ENCODE data around the gene C17orf100. TPM values are rescaled to one million over a fixed set of nuclear protein-coding genes. Genes with fewer than 3 reads are reported as not detected.

The C17orf100 gene
- total RNA-seq, 1 donor from 2014 or later: 1.7 TPM

- Mint-ChIP-seq H3K36me3 (ENCODE audit: low read depth) (no peaks in the 10 kb centered on the region), H3K9me3 (no peaks in the 10 kb centered on the region), H3K4me3 (no peak overlapping the region), H3K27me3 (ENCODE audit: insufficient read depth) (peaks cover 33% of the 10 kb centered on the region), H3K27ac (no peak overlapping the region), H3K4me1 (ENCODE audit: low read depth) (peaks cover 4% of the 10 kb centered on the region)
- intact Hi-C loops (cut with micrococcal nuclease): no loop called here
- DNase-seq (ENCODE audit: low spot score): no peak
Measured at GRCh38 chr17:6677158-6677831, 25.7 kb downstream of the C17orf100 start.

- Mint-ChIP-seq H3K4me1 (ENCODE audit: low read depth) (peaks cover 4% of the 10 kb centered on the region), H3K4me3 (no peak overlapping the region), H3K27ac (no peak overlapping the region), H3K36me3 (ENCODE audit: low read depth) (no peaks in the 10 kb centered on the region), H3K27me3 (ENCODE audit: insufficient read depth) (peaks cover 33% of the 10 kb centered on the region), H3K9me3 (no peaks in the 10 kb centered on the region)
- intact Hi-C loops (cut with micrococcal nuclease): no loop called here
- no peak for DNase-seq (ENCODE audit: low spot score)
Measured at GRCh38 chr17:6677946-6678345, 26.4 kb downstream of the C17orf100 start.

DNA sequence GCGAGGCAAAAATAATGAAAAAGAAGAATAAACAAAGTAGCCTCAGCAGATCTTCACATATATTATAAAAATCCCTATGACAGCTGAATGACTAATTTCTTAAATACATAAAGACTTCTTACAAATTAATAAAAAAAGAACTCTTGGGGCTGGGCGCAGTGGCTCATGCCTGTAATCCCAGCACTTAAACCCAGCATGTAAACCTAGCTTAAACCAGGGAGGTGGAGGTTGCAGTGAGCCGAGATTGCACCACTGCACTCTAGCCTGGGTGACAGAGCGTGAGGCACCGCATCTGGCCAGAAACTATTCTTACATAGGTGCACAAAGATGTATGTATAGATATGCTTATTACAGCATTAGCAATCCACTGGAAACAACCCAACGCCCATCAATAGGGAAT lies 27.7 kb downstream of the C17orf100 start:
- DNase-seq (ENCODE audit: low spot score): no peak
- H3K36me3 Mint-ChIP-seq (ENCODE audit: low read depth): no peaks in the 10 kb centered on the region
- H3K4me1 Mint-ChIP-seq (ENCODE audit: low read depth): peaks cover 4% of the 10 kb centered on the region
- H3K27ac Mint-ChIP-seq: no peak overlapping the region
- H3K27me3 Mint-ChIP-seq (ENCODE audit: insufficient read depth): peaks cover 33% of the 10 kb centered on the region
- intact Hi-C loops (cut with micrococcal nuclease): no loop called here
- H3K4me3 Mint-ChIP-seq: no peak overlapping the region
- H3K9me3 Mint-ChIP-seq: no peaks in the 10 kb centered on the region

GRCh38 chr17:6681176-6681575 lies 29.6 kb downstream of the C17orf100 start:
- Mint-ChIP-seq H3K27me3 (ENCODE audit: insufficient read depth) (peaks cover 27% of the 10 kb centered on the region), H3K36me3 (ENCODE audit: low read depth) (no peaks in the 10 kb centered on the region), H3K9me3 (no peaks in the 10 kb centered on the region), H3K27ac (no peak overlapping the region), H3K4me3 (no peak overlapping the region), H3K4me1 (ENCODE audit: low read depth) (peaks cover 4% of the 10 kb centered on the region)
- no peak for DNase-seq (ENCODE audit: low spot score)
- intact Hi-C loops (cut with micrococcal nuclease): no loop called here

- Mint-ChIP-seq H3K27me3 (ENCODE audit: insufficient read depth) (peaks cover 27% of the 10 kb centered on the region), H3K4me3 (no peak overlapping the region), H3K9me3 (no peaks in the 10 kb centered on the region), H3K4me1 (ENCODE audit: low read depth) (peaks cover 4% of the 10 kb centered on the region), H3K27ac (no peak overlapping the region), H3K36me3 (ENCODE audit: low read depth) (no peaks in the 10 kb centered on the region)
- no peak for DNase-seq (ENCODE audit: low spot score)
- intact Hi-C loops (cut with micrococcal nuclease): no loop called here
Measured at GRCh38 chr17:6681671-6682070, 30.1 kb downstream of the C17orf100 start.

DNA sequence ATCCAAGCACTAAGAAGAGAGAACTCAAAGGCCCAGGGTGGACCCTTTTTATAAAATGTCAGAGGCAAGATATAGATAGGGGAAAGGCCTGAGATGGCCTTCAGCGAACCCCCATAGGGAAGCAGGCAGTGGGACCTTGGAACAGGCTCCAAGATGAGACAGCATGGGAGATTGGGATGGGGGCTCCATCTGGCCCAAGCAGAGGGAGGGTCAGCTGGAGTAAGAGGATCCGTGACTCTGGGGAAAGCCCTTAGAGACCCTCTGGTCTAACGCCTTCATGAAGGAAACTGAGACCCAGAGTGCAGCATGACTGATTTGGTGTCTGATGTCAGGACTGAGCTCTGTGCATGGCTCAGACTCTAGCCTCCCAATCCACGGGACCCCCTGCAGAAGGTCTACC lies 30.8 kb downstream of the C17orf100 start:
- Mint-ChIP-seq H3K27ac (no peak overlapping the region), H3K27me3 (ENCODE audit: insufficient read depth) (peaks cover 25% of the 10 kb centered on the region), H3K9me3 (no peaks in the 10 kb centered on the region), H3K36me3 (ENCODE audit: low read depth) (no peaks in the 10 kb centered on the region), H3K4me3 (no peak overlapping the region), H3K4me1 (ENCODE audit: low read depth) (peaks cover 4% of the 10 kb centered on the region)
- intact Hi-C loops (cut with micrococcal nuclease): no loop called here
- no peak for DNase-seq (ENCODE audit: low spot score)

DNA sequence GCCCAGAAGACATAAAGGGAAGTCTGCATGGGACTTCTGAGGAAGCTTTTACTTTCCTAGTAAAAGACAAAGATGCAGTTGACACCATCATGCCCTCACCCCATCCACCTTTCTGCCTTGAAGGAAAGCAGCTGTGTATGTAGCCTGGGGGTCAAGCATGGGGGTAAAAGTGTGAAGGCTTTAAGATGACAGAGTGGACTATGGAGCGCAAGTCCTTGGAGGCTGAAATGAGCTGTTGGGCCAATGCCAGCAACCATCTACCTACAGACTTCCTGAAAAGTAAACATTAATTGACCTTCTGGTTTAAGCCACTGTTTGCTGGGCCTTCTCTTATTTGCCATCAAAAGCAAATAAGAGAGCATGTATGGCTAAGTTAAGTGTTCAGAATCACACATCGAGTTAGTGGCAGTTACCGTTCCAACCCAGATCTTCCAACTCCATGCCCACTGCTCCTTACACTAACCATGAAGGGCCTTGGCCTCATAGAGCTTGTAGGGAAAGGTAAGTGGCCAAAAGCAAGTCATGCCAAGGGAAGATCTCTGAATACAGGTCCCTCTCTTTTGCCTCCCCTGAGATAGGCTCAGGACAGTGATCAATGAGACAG lies 31.6 kb downstream of the C17orf100 start:
- no peaks in the 10 kb centered on the region for H3K9me3 Mint-ChIP-seq
- H3K27ac Mint-ChIP-seq: no peak overlapping the region
- no peak overlapping the region for H3K4me3 Mint-ChIP-seq
- no peaks in the 10 kb centered on the region for H3K4me1 Mint-ChIP-seq (ENCODE audit: low read depth)
- H3K36me3 Mint-ChIP-seq (ENCODE audit: low read depth): no peaks in the 10 kb centered on the region
- H3K27me3 Mint-ChIP-seq (ENCODE audit: insufficient read depth): peaks cover 17% of the 10 kb centered on the region
- no peak for DNase-seq (ENCODE audit: low spot score)
- intact Hi-C loops (cut with micrococcal nuclease): no loop called here

GRCh38 chr17:6683730-6684459 lies 32.3 kb downstream of the C17orf100 start:
- DNase-seq (ENCODE audit: low spot score): no peak
- Mint-ChIP-seq H3K4me1 (ENCODE audit: low read depth) (no peaks in the 10 kb centered on the region), H3K27me3 (ENCODE audit: insufficient read depth) (peaks cover 12% of the 10 kb centered on the region), H3K36me3 (ENCODE audit: low read depth) (no peaks in the 10 kb centered on the region), H3K27ac (no peak overlapping the region), H3K4me3 (no peak overlapping the region), H3K9me3 (no peaks in the 10 kb centered on the region)
- intact Hi-C loops (cut with micrococcal nuclease): no loop called here

DNA sequence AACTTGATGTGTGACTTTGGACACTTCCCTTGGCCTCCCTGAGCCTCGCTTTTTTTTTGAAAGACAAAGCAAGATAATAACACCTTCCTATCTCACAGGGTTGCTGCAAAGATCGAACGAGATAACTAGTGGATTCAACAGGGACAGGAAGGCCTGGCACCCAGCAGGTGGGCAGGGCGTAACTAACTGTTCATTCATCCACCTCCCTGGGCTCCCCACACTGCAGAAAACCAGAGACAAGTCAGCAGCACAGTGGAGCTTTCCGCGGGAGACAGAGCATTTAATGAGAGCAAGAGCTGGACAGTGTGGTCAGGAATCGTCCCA lies 32.9 kb downstream of the C17orf100 start:
- Mint-ChIP-seq H3K4me3 (no peak overlapping the region), H3K9me3 (no peaks in the 10 kb centered on the region), H3K36me3 (ENCODE audit: low read depth) (no peaks in the 10 kb centered on the region), H3K27me3 (ENCODE audit: insufficient read depth) (peaks cover 8% of the 10 kb centered on the region), H3K4me1 (ENCODE audit: low read depth) (no peaks in the 10 kb centered on the region), H3K27ac (no peak overlapping the region)
- no peak for DNase-seq (ENCODE audit: low spot score)
- intact Hi-C loops (cut with micrococcal nuclease): no loop called here

GRCh38 chr17:6684881-6685767 lies 33.6 kb downstream of the C17orf100 start:
- Mint-ChIP-seq H3K36me3 (ENCODE audit: low read depth) (no peaks in the 10 kb centered on the region), H3K4me1 (ENCODE audit: low read depth) (no peaks in the 10 kb centered on the region), H3K4me3 (no peak overlapping the region), H3K27me3 (ENCODE audit: insufficient read depth) (peaks cover 4% of the 10 kb centered on the region), H3K27ac (no peak overlapping the region), H3K9me3 (no peaks in the 10 kb centered on the region)
- no peak for DNase-seq (ENCODE audit: low spot score)
- intact Hi-C loops (cut with micrococcal nuclease): no loop called here

DNA sequence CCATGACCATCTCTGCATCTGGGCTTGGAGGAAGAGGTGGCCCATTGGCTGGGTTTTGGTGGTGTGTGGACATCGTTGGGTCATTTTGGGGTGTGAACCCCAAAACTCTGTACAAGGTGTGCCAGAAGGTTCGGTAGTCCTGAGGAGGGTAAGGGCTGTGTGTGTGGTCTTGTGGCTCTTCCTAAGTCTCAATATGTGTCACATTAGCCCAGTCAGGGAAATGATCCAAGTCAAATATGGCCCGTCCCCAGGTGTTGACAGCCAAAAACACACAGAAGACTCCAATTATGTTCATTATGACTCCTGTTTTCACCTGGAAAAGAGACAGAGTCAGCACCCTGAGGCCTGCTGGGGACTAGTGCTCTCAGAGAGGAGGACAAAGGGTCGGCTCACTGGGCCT lies 34.5 kb downstream of the C17orf100 start:
- Mint-ChIP-seq H3K27me3 (ENCODE audit: insufficient read depth) (peaks cover 3% of the 10 kb centered on the region), H3K4me3 (no peak overlapping the region), H3K4me1 (ENCODE audit: low read depth) (no peaks in the 10 kb centered on the region), H3K36me3 (ENCODE audit: low read depth) (no peaks in the 10 kb centered on the region), H3K27ac (no peak overlapping the region), H3K9me3 (no peaks in the 10 kb centered on the region)
- DNase-seq (ENCODE audit: low spot score): no peak
- intact Hi-C loops (cut with micrococcal nuclease): no loop called here

DNA sequence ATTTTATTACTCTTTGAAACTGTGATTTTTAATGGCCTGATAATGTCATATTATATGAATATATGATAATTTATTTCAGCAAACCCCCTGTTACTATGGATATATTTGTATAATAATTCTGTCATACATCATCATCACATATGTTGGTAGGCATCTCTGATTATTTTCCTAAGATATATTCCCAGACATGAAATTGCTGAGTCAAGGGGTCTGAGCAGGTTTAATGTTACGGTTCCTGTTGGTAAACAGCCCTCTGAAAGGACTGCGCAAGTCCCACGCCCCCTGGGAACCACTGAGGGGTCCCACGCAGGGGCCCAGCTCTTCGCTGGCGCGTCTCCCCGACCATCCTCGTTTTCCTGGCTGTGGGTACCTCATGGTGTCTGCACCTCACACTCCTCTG lies 37.4 kb downstream of the C17orf100 start:
- Mint-ChIP-seq H3K4me1 (ENCODE audit: low read depth) (no peaks in the 10 kb centered on the region), H3K9me3 (no peaks in the 10 kb centered on the region), H3K27ac (no peak overlapping the region), H3K4me3 (no peak overlapping the region), H3K27me3 (ENCODE audit: insufficient read depth) (peaks cover 12% of the 10 kb centered on the region), H3K36me3 (ENCODE audit: low read depth) (no peaks in the 10 kb centered on the region)
- DNase-seq (ENCODE audit: low spot score): no peak
- intact Hi-C loops (cut with micrococcal nuclease): no loop called here

GRCh38 chr17:6690641-6691040 lies 39.1 kb downstream of the C17orf100 start:
- H3K36me3 Mint-ChIP-seq (ENCODE audit: low read depth): no peaks in the 10 kb centered on the region
- DNase-seq (ENCODE audit: low spot score): no peak
- H3K27ac Mint-ChIP-seq: no peak overlapping the region
- H3K9me3 Mint-ChIP-seq: no peaks in the 10 kb centered on the region
- peaks cover 17% of the 10 kb centered on the region for H3K27me3 Mint-ChIP-seq (ENCODE audit: insufficient read depth)
- H3K4me1 Mint-ChIP-seq (ENCODE audit: low read depth): no peaks in the 10 kb centered on the region
- H3K4me3 Mint-ChIP-seq: no peak overlapping the region
- intact Hi-C loops (cut with micrococcal nuclease): no loop called here

All from activated T-helper 1 cell treated with anti-CD3 and anti-CD28 coated beads, Interleukin-12 subunit alpha, Interleukin-12 subunit beta, Interleukin-2, Interleukin-4 antibody, amounts not matched to agents 30 ng/mL and 10 ng/mL and 1 ng/mL, durations not matched to agents 14 hours and 24 hours and 36 hours (primary cell).